ENCODE measurements around the gene TULP3.
"Not testable (repeated sequence)": the region's sequence is repeated elsewhere in the genome, so short reads cannot be mapped to it uniquely, and the experiment has no call there.

The TULP3 gene

GRCh38 chr12:2890388-2891239, at the start of gene TULP3:
Gene TULP3 (plus strand): TSS chr12:2890891. CDS start chr12:2890948, 57 bp downstream.
- DNase-seq (ENCODE audit: low read depth in 2 of 2): peak; percentile 98

- DNase-seq (ENCODE audit: low read depth in 2 of 2): no peak
These were observed 49.5 kb upstream of the TULP3 start for GRCh38 chr12:2841056-2841650.

- DNase-seq (ENCODE audit: low read depth in 2 of 2): no peak
These were observed 47.7 kb upstream of the TULP3 start for GRCh38 chr12:2842948-2843347.

- no peak for DNase-seq (ENCODE audit: low read depth in 2 of 2)
These were observed 45.9 kb upstream of the TULP3 start for GRCh38 chr12:2844786-2845185.

GRCh38 chr12:2845280-2845679, 45.4 kb upstream of the TULP3 start:
- no peak for DNase-seq (ENCODE audit: low read depth in 2 of 2)

- no peak for DNase-seq (ENCODE audit: low read depth in 2 of 2)
These were observed 38.8 kb upstream of the TULP3 start for GRCh38 chr12:2851931-2852330.

GRCh38 chr12:2853626-2854025, 37.1 kb upstream of the TULP3 start:
- DNase-seq (ENCODE audit: low read depth in 2 of 2): peak in 1 of 2 donors; percentile 4

- no peak for DNase-seq (ENCODE audit: low read depth in 2 of 2)
These were observed 35.8 kb upstream of the TULP3 start for GRCh38 chr12:2854669-2855453.

- no peak for DNase-seq (ENCODE audit: low read depth in 2 of 2)
These were observed 35.1 kb upstream of the TULP3 start for GRCh38 chr12:2855546-2855945.

- DNase-seq (ENCODE audit: low read depth in 2 of 2): no peak
These were observed 34.6 kb upstream of the TULP3 start for GRCh38 chr12:2856051-2856450.

GRCh38 chr12:2857021-2857431, 33.7 kb upstream of the TULP3 start, which contains the start of gene TEX52:
Gene TEX52 (minus strand): TSS chr12:2857039. CDS start chr12:2857026, 13 bp downstream.
- DNase-seq (ENCODE audit: low read depth in 2 of 2): no peak

- DNase-seq (ENCODE audit: low read depth in 2 of 2): no peak
These were observed 33.1 kb upstream of the TULP3 start for GRCh38 chr12:2857576-2857975.

GRCh38 chr12:2858334-2858733, 32.4 kb upstream of the TULP3 start:
- DNase-seq (ENCODE audit: low read depth in 2 of 2): no peak

- no peak for DNase-seq (ENCODE audit: low read depth in 2 of 2)
These were observed 31.7 kb upstream of the TULP3 start for GRCh38 chr12:2858944-2859421.

GRCh38 chr12:2860170-2860569, 30.5 kb upstream of the TULP3 start:
- DNase-seq (ENCODE audit: low read depth in 2 of 2): no peak

- no peak for DNase-seq (ENCODE audit: low read depth in 2 of 2)
These were observed 27.8 kb upstream of the TULP3 start for GRCh38 chr12:2862876-2863275.

GRCh38 chr12:2863402-2863801, 27.3 kb upstream of the TULP3 start:
- DNase-seq (ENCODE audit: low read depth in 2 of 2): not testable (repeated sequence)

- no peak for DNase-seq (ENCODE audit: low read depth in 2 of 2)
These were observed 26.5 kb upstream of the TULP3 start for GRCh38 chr12:2864198-2864597.

- not testable (repeated sequence) for DNase-seq (ENCODE audit: low read depth in 2 of 2)
These were observed 21.6 kb upstream of the TULP3 start for GRCh38 chr12:2868986-2869632.

GRCh38 chr12:2876431-2877046, 14.2 kb upstream of the TULP3 start:
- DNase-seq (ENCODE audit: low read depth in 2 of 2): no peak
